Erythroblast (primary cell): ENCODE measurements around the gene CLTCL1.
"Not testable (repeated sequence)": the region's sequence is repeated elsewhere in the genome, so short reads cannot be mapped to it uniquely, and the experiment has no call there.

Experiments used
- GATA1 ChIP-seq: IDR thresholded peaks from 2 replicates; pipeline ENCODE4 v1.6.1; 2011; ENCODE audit warnings: low read depth, mild to moderate bottlenecking, control low read depth, low read length, moderate library complexity
- POLR2A ChIP-seq: IDR thresholded peaks from 2 replicates; pipeline ENCODE4 v1.6.1; 2011; ENCODE audit warnings: mild to moderate bottlenecking, low read length

GRCh38 chr22:19258968-19259288, 32.6 kb downstream of the CLTCL1 start:
- TF ChIP-seq POLR2A, GATA1: not testable (repeated sequence)
